ENCODE results near the gene RAD23B. TPM values are rescaled to one million over a fixed set of nuclear protein-coding genes. Genes with fewer than 3 reads are reported as not detected.
A peak's percentile ranks its signal among the peaks of the same experiment; 100 is the strongest.

The RAD23B gene
- total and polyA plus RNA-seq, 2 of the 13 experiments (the other 11 are each of a cell fraction or from before 2014, with no cell fraction given), result 133 to 156 TPM

- TF ChIP-seq MLXIP (CRISPR knock-in tag; IDR thresholded peaks at IDR 0.05; ENCODE audit: borderline replicate concordance), result no peak
- no peak for TF ChIP-seq ELF4 (CRISPR knock-in tag; IDR thresholded peaks at IDR 0.05; ENCODE audit: borderline replicate concordance)
- no peak for TF ChIP-seq TFE3 (CRISPR knock-in tag; IDR thresholded peaks at IDR 0.05)
- TF ChIP-seq ZNF326 (CRISPR knock-in tag; IDR thresholded peaks at IDR 0.05; ENCODE audit: borderline replicate concordance), result no peak
- no peak for TF ChIP-seq ZNF569 (CRISPR knock-in tag; IDR thresholded peaks at IDR 0.05; ENCODE audit: borderline replicate concordance)
- TF ChIP-seq ZSCAN21 (CRISPR knock-in tag; IDR thresholded peaks at IDR 0.05; ENCODE audit: borderline replicate concordance), result no peak
- peak; percentile 63; the same call in 1 of the 2 replicates for TF ChIP-seq GATAD2A (CRISPR knock-in tag; IDR thresholded peaks at IDR 0.05)
- no peak for TF ChIP-seq ZNF83 (CRISPR knock-in tag; IDR thresholded peaks at IDR 0.05; ENCODE audit: borderline replicate concordance)
- no peak for TF ChIP-seq HOXA9 (CRISPR knock-in tag; IDR thresholded peaks at IDR 0.05; ENCODE audit: borderline replicate concordance)
- no peak for TF ChIP-seq ZNF205 (CRISPR knock-in tag; IDR thresholded peaks at IDR 0.05)
- no peak for TF ChIP-seq TBL1XR1 (IDR thresholded peaks at IDR 0.05; ENCODE audit: borderline replicate concordance, low read length, partially characterized antibody)
- 0 out of 2 replicates have a peak, but pooled peaks have one; percentile 37 for TF ChIP-seq ZBED4 (CRISPR knock-in tag; IDR thresholded peaks at IDR 0.05; ENCODE audit: borderline replicate concordance)
- TF ChIP-seq BCLAF1 (IDR thresholded peaks at IDR 0.05), result no peak
- TF ChIP-seq ZMYM2 (CRISPR knock-in tag; IDR thresholded peaks at IDR 0.05), result no peak
- no peak for TF ChIP-seq ZNF746 (CRISPR knock-in tag; IDR thresholded peaks at IDR 0.05)
- peak; percentile 80; the same call in 1 of the 2 replicates for TF ChIP-seq MYC (CRISPR knock-in tag; IDR thresholded peaks at IDR 0.05; ENCODE audit: borderline replicate concordance)
- TF ChIP-seq ZNF747 (CRISPR knock-in tag; IDR thresholded peaks at IDR 0.05; ENCODE audit: borderline replicate concordance), result no peak
Measured at GRCh38 chr9:107340920-107341632, 58.0 kb downstream of the RAD23B start (continued).

All from HepG2 (cell line).